IPS DF 6.9 (cell line): ENCODE results near the gene PSTPIP2.
A peak's percentile ranks its signal among the peaks of the same experiment; 100 is the strongest.

Experiments used
- DNase-seq: peaks from one replicate; pipeline ENCODE4 v3.0.0-alpha.2; 2013; ENCODE audit warnings: low read depth, low spot score
- H3K27ac ChIP-seq: one replicate; pipeline ENCODE4 v1.5.1; 2013; ENCODE audit warnings: low read length, control low read depth
- H3K27me3 ChIP-seq: 2 replicates; pipeline ENCODE4 v1.6.1; 2013; ENCODE audit warnings: mild to moderate bottlenecking, low read length; ENCODE audit not compliant: control insufficient read depth, insufficient read depth
- H3K36me3 ChIP-seq: 2 replicates; pipeline ENCODE4 v1.6.1; 2013; ENCODE audit warnings: low read length; ENCODE audit not compliant: control insufficient read depth, insufficient read depth
- H3K4me1 ChIP-seq: 2 replicates; pipeline ENCODE4 v1.6.1; 2013; ENCODE audit warnings: low read length; ENCODE audit not compliant: control insufficient read depth, insufficient read depth
- H3K4me3 ChIP-seq: 2 replicates; pipeline ENCODE4 v1.5.1; 2013; ENCODE audit warnings: mild to moderate bottlenecking, low read length
- H3K9me3 ChIP-seq: 2 replicates; pipeline ENCODE4 v1.6.1; 2013; ENCODE audit warnings: low read length, inconsistent platforms; ENCODE audit not compliant: control insufficient read depth, insufficient read depth
- whole genome bisulfite sequencing: extraction: QIAGEN DNeasy Blood & Tissue Kit; methylation state at CpG from one replicate; pipeline ENCODE4 v1.1.7; 2013; ENCODE audit warnings: mixed read lengths, missing lambda C conversion rate; ENCODE audit not compliant: insufficient read length, insufficient coverage; 5-methylcytosine and 5-hydroxymethylcytosine counted together

PSTPIP2 gene, protein sequence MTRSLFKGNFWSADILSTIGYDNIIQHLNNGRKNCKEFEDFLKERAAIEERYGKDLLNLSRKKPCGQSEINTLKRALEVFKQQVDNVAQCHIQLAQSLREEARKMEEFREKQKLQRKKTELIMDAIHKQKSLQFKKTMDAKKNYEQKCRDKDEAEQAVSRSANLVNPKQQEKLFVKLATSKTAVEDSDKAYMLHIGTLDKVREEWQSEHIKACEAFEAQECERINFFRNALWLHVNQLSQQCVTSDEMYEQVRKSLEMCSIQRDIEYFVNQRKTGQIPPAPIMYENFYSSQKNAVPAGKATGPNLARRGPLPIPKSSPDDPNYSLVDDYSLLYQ

DNA sequence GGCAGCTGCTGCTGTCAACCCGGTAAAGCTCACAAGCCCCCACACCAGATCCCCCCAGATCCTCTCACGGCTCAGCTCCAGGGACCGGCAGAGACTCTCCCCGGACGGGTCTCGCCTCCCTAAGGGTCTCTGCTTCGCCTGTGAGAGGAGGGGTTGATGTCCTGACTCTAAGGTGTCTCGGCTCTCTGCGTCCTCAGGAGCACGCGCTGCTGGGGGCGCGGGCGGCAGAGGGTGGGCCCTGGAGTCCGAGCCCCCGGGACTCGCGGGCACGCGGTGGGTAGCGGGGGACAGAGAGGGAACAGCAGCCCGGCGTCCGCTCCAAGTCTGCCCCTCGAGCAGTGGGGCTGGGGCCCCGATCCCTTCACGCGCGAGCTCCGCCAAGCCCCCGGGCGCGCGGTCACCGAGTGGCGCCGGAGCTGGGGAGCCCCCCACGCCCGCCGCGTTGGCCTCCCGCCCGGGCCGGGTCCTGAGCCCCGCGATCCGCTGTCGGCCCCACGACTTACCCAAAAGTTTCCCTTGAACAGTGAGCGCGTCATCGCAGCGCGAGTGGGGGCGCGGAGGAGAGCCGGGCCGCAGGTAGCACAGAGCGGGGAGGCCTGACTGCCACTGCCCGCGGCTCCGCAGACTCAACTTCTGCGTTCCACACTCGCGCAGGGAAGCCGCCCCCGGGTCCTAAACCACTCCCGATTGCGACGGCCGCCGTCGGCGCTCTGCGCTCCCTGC is at the start of gene PSTPIP2:
Gene PSTPIP2, minus strand, starts transcription at position 608 of the 723 bp plus-strand sequence. Its CDS starts 72 bp downstream, at position 536.
- 0 out of 2 replicates have a peak, but pooled peaks cover 2% of the 10 kb centered on the region for H3K4me1 ChIP-seq
- no peaks in the 10 kb centered on the region for H3K36me3 ChIP-seq
- peak within 1 kb of the TSS; percentile 86 for H3K4me3 ChIP-seq
- peak; percentile 25 for DNase-seq
- H3K9me3 ChIP-seq: no peaks in the 10 kb centered on the region
- no CpG with 5 or more reads among the region's 75 CpGs for WGBS
- H3K27me3 ChIP-seq: peaks cover 15% of the 10 kb centered on the region; the same call in 1 of the 2 replicates
- H3K27ac ChIP-seq: no peak within 1 kb of the TSS

DNA sequence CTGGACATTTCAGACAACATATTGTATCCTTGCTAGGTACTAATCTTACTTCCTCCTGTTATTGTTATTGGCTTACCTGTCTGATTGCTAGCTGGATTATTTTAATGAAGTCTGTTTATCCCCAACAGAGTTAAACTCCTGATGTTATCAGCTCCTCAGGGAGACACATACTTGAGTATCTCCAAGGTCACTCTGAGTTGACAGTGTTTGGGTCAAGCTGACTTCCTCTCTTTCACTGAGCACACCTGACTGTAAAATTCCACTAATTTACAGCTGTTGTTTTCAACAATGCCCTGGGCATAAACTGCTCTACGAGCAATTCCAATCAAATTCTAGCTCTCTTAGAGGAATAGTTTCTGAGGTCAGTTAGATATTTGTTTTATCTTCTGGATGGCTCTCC is 41.7 kb upstream of the PSTPIP2 start:
- no peak overlapping the region for H3K4me3 ChIP-seq
- H3K4me1 ChIP-seq: no peaks in the 10 kb centered on the region
- no peaks in the 10 kb centered on the region for H3K9me3 ChIP-seq
- peaks cover 2% of the 10 kb centered on the region; the same call in 1 of the 2 replicates for H3K36me3 ChIP-seq
- no peaks in the 10 kb centered on the region for H3K27me3 ChIP-seq
- DNase-seq: no peak
- no peak overlapping the region for H3K27ac ChIP-seq
- no CpG with 5 or more reads among the region's 1 CpG for WGBS

DNA sequence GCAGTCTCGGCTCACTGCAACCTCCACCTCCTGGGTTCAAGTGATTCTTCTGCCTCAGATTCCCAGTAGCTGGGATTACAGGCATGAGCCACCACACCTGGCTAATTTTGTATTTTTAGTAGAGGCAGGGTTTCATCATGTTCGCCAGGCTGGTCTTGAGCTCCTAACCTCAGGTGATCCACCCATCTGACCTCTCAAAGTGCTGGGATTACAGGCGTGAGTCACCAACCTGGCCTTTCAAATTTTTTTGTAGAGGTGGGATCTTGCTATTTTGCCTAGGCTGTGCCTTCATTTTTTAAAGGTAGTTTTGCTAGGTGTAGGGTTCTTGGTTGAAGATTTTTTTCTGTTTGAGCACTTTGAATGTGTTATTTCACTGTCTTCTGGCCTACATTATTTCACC is 38.3 kb upstream of the PSTPIP2 start:
- H3K9me3 ChIP-seq: no peaks in the 10 kb centered on the region
- no peaks in the 10 kb centered on the region for H3K27me3 ChIP-seq
- no peak overlapping the region for H3K4me3 ChIP-seq
- peaks cover 2% of the 10 kb centered on the region; the same call in 1 of the 2 replicates for H3K36me3 ChIP-seq
- WGBS: no CpG with 5 or more reads among the region's 3 CpGs
- DNase-seq: no peak
- no peaks in the 10 kb centered on the region for H3K4me1 ChIP-seq
- no peak overlapping the region for H3K27ac ChIP-seq

DNA sequence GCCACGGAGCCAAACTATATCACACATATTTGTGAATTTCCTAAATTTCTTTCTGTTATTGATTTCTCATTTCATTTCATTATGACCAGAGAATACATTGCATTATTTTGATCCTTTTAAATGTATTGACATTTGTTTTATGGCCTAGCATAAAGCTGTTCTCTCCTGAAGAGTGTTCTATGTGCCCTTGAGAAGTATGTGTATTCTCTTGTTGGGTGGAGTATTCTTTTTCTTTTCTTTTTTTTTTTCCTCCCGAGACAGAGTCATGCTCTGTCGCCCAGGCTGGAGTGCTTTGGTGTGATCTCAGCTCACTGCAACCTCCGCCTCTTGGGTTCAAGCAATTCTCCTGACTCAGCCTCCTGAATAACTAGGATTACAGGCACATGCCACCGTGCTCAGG is 37.3 kb upstream of the PSTPIP2 start:
- peaks cover 2% of the 10 kb centered on the region; the same call in 1 of the 2 replicates for H3K36me3 ChIP-seq
- no peak for DNase-seq
- no CpG with 5 or more reads among the region's 5 CpGs for WGBS

DNA sequence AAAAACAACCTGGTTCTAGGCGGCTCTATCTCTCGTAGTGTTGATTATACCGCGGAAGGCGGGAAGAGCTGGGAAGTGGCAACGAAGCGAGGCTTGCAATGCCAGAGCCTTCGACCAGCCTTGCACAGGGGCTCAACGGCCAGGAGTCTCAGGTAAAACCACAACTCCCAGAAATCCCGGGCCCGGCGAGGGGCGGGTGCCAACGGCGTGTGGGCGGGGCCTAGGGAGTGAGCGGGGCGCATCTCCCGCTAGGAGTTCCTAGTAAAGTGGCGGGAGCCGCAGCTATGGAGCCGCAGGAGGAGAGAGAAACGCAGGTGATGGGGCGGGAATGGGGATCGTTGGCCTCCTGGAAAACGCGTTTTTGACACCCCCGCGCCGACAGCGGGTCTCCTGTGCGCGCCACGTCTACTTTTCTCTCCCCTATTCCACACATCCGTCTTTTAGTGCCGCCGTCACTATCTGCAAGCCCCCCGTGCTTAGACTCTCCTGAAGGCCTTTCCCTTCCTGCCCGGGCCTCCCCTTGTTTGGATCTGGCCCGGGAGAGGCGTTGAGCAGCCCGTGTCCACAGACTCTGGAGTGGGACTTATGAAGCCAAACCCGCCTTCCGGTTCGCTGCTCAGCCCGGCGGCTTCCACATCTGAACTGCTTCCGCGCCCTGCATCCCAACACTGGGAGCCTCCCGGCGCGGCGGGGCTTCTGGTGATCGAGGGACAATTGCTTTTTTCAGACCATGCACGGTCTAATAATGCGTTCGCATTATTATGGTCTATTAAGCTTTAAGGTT is 32.3 kb upstream of the PSTPIP2 start, which contains the start of gene HAUS1:
Gene HAUS1, plus strand, starts transcription at position 258 of the 784 bp plus-strand sequence. Its CDS starts 27 bp downstream, at position 285.
- peak; percentile 76 for DNase-seq
- Histone ChIP-seq H3K27me3 (no peaks in the 10 kb centered on the region), H3K27ac (no peak within 1 kb of the TSS), H3K36me3 (no peaks in the 10 kb centered on the region; the same call in 1 of the 2 replicates), H3K4me3 (peak within 1 kb of the TSS; percentile 95), H3K9me3 (no peaks in the 10 kb centered on the region), H3K4me1 (no peaks in the 10 kb centered on the region)
- WGBS: no CpG with 5 or more reads among the region's 57 CpGs

More for the DNA sequence above, 37.3 kb upstream of the PSTPIP2 start:
- no peaks in the 10 kb centered on the region for H3K9me3 ChIP-seq
- no peaks in the 10 kb centered on the region for H3K4me1 ChIP-seq
- no peaks in the 10 kb centered on the region for H3K27me3 ChIP-seq
- no peak overlapping the region for H3K27ac ChIP-seq
- H3K4me3 ChIP-seq: no peak overlapping the region

DNA sequence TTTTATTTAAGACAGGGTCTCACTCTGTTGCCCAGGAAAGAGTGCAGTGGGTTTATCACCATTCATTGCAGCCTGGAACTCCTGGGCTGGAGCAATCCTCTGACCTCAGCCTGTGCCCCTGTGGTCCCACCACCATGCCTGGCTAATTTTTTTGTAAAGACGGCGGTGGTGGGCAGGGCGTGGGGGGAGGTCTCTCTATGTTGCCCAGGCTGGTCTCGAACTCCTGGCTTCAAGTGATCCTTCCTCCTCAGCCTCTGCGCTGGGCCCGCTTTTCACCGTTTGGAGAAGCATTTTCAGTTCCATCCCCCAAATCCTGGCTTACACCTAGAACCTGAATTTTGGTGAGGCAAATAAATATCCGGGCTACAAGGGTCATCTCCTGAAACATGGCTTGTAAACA is 27.4 kb upstream of the PSTPIP2 start:
- no peak overlapping the region for H3K27ac ChIP-seq
- no peaks in the 10 kb centered on the region for H3K36me3 ChIP-seq
- H3K27me3 ChIP-seq: no peaks in the 10 kb centered on the region
- no peaks in the 10 kb centered on the region for H3K9me3 ChIP-seq
- H3K4me3 ChIP-seq: no peak overlapping the region
- no CpG with 5 or more reads among the region's 8 CpGs for WGBS
- DNase-seq: no peak
- no peaks in the 10 kb centered on the region for H3K4me1 ChIP-seq

DNA sequence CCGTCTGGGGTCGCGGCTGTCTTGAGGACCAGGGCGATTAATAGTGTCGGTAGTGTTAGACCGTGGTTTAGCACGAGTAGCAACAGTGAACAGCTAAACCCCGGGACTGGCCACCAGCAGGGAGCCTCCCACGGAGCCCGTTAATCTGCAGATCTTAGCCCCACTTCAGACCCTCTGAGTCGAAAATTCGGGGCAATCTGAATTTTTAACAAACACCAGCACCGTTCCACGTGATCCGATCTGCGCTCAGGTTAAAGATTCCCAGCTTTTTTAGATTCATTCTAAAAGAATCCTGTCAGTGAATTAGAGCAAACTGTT is 26.5 kb upstream of the PSTPIP2 start:
- no CpG with 5 or more reads among the region's 16 CpGs for WGBS
- no peaks in the 10 kb centered on the region for H3K27me3 ChIP-seq
- H3K27ac ChIP-seq: no peak overlapping the region
- no peak for DNase-seq
- no peaks in the 10 kb centered on the region for H3K4me1 ChIP-seq
- no peaks in the 10 kb centered on the region for H3K9me3 ChIP-seq
- peaks cover 3% of the 10 kb centered on the region; the same call in 1 of the 2 replicates for H3K36me3 ChIP-seq
- peak overlapping the region; percentile 24; the same call in 1 of the 2 replicates for H3K4me3 ChIP-seq

DNA sequence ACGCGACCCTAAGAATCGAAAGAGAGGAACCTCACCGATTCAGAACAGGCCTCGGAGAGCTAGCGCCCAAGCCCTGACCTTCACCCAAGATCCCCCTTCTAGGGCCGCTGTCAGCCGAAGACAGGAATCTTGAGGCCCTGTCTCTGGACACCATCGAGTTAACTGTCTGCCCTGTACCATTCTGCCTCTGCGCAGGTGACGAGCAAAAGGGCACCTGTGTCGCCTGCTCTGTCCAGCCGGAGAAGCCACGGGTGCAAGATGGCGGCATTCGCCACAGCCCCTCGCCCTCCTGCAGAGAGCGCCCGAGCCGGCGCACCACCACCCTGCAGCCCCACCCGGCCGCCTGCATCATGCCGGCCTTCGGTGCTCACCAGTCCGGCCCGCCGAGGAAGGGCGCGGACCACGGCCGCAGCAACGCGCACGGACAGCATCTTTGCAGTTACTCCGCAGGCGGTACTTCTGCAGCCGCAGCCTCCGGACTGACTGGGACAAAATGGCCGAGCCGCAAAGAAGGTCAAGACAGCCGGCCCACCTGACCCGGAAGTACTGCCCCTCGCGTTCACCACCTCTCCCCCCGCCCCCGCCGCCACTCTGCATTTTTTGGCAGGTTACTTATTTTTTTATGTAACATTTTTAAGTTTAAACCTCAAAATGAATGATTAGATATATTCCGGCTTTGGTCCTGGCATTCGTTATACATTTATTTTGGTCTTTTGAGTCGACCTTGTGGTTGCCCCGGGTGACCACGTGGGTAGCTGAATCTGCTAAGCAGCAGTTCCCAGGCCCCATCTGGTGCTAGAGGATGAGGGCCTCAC is 25.9 kb upstream of the PSTPIP2 start, which contains the start of gene ATP5F1A:
Gene ATP5F1A, minus strand, starts transcription at position 496 of the 815 bp plus-strand sequence. Its CDS starts 65 bp downstream, at position 431.
- Histone ChIP-seq H3K9me3 (no peaks in the 10 kb centered on the region), H3K36me3 (peaks cover 3% of the 10 kb centered on the region; the same call in 1 of the 2 replicates), H3K27me3 (no peaks in the 10 kb centered on the region), H3K4me3 (peak within 1 kb of the TSS; percentile 98), H3K27ac (no peak within 1 kb of the TSS), H3K4me1 (no peaks in the 10 kb centered on the region)
- no CpG with 5 or more reads among the region's 53 CpGs for WGBS
- DNase-seq: no peak

DNA sequence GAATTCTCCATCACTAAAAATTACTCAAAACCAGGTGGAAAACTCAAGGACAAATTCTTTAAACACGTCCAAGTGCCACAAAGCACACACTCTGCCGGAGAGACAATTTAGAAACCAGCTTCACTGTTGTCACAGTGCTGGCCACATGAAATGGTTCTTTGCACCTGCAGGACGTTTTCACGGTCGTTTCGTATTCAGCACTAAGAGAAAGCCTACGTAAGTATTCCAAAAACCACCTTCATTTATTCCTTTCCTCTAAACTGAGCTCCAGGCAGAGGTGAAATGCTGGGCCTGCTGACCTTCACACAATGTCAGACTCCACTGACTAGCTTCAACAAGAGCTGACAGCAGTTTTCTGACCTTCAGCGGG is 25.4 kb upstream of the PSTPIP2 start:
- Histone ChIP-seq H3K27ac (no peak overlapping the region), H3K4me1 (no peaks in the 10 kb centered on the region), H3K36me3 (peaks cover 3% of the 10 kb centered on the region; the same call in 1 of the 2 replicates), H3K4me3 (peak overlapping the region; percentile 98; the same call in 1 of the 2 replicates), H3K9me3 (no peaks in the 10 kb centered on the region), H3K27me3 (no peaks in the 10 kb centered on the region)
- no CpG with 5 or more reads among the region's 8 CpGs for WGBS
- no peak for DNase-seq
